HCT116 (cell line): ENCODE data around the gene PRMT5. TPM values are rescaled to one million over a fixed set of nuclear protein-coding genes. Genes with fewer than 3 reads are reported as not detected.

ENCODE experiments used
- ATAC-seq: fragments of 200-7000 bp; cut with Tn5 transposase; 2 replicates; pipeline ENCODE4 v1.9.1; 2020; ENCODE audit warnings: mild to moderate bottlenecking, moderate library complexity
- BruUV-seq: library from RNA; stranded (reverse); fragments of 400-500 nt; replicated peaks from 2 replicates; lab custom pipeline; 2021; lab: Mats Ljungman, UMichigan
- CTCF ChIA-PET: fragments of 300-600 bp; sonication (Branson Sonifier 250); formaldehyde crosslinking; loops from one replicate; lab custom pipeline; 2021; ENCODE audit warnings: antibody characterized with exemption; lab: Charles Lee
- POLR2A ChIA-PET: fragments of 300-600, 350-600 bp; sonication (Branson Sonifier 250); formaldehyde crosslinking; loops from one replicate; lab custom pipeline; 2021; ENCODE audit warnings: antibody characterized with exemption; lab: Charles Lee
- RAD21 ChIA-PET, 2 experiments: fragments of 300-600 bp; sonication (Branson Sonifier 250); formaldehyde crosslinking; loops; one replicate each; lab custom pipeline; 2023; ENCODE audit warnings: low total read pairs in 2 of 2; ENCODE audit not compliant: uncharacterized antibody in 2 of 2, unreplicated experiment in 2 of 2, low non-redundant PET in 1 of 2; lab: Charles Lee
- DNase-seq: peaks from one replicate; pipeline ENCODE4 v3.0.0-alpha.2; 2010; ENCODE audit warnings: low read depth, low spot score
- H2AFZ ChIP-seq: fragments of 200-600 bp; shearing (Covaris generic), sonication (generic); 2 replicates; pipeline ENCODE4 v1.6.1; 2017; ENCODE audit warnings: low read depth, mixed run types, mixed read lengths, antibody characterized with exemption, low read length; ENCODE audit not compliant: poor library complexity, severe bottlenecking
- H3K27ac ChIP-seq: 2 replicates; pipeline ENCODE4 v1.5.1; 2012; ENCODE audit warnings: low read depth, low read length
- H3K27me3 ChIP-seq: fragments of 200-600 bp; sonication (generic); 2 replicates; pipeline ENCODE4 v1.6.1; 2016; ENCODE audit warnings: mixed run types, low read length, mixed read lengths; ENCODE audit not compliant: insufficient read depth
- H3K36me3 ChIP-seq, 2 experiments: fragments of 200-500 bp in 1 of 2; fragments of 200-600 bp in 1 of 2; sonication (Bioruptor generic) in 1 of 2; sonication (generic) in 1 of 2; 2 replicates each; pipeline versions ENCODE4 v1.5.1 to v1.6.1; 2014 to 2016; ENCODE audit warnings: low read length in 2 of 2, inconsistent platforms in 1 of 2, mixed read lengths in 1 of 2, mixed run types in 1 of 2; ENCODE audit not compliant: insufficient read depth in 2 of 2, control insufficient read depth in 1 of 2
- H3K4me1 ChIP-seq, 2 experiments: fragments of 200-600 bp in 1 of 2; sonication (generic) in 1 of 2; 2 replicates each; pipeline versions ENCODE4 v1.5.1 to v1.6.1; 2012 to 2017; ENCODE audit warnings: low read length in 2 of 2, inconsistent platforms in 1 of 2, mild to moderate bottlenecking in 1 of 2, mixed read lengths in 1 of 2, mixed run types in 1 of 2, moderate library complexity in 1 of 2; ENCODE audit not compliant: insufficient read depth in 2 of 2, control insufficient read depth in 1 of 2
- H3K4me2 ChIP-seq: fragments of 200-600 bp; sonication (generic); 2 replicates; pipeline ENCODE4 v1.6.1; 2017; ENCODE audit warnings: mixed run types, low read length, mixed read lengths
- H3K4me3 ChIP-seq, 2 experiments: fragments of 200-600 bp in 1 of 2; sonication (generic) in 1 of 2; replicated peaks in 1 of 2; 2 replicates each; pipeline ENCODE4 v1.5.1; 2011 to 2016; ENCODE audit warnings: low read length in 2 of 2, control low read depth in 1 of 2, low read depth in 1 of 2, mild to moderate bottlenecking in 1 of 2, mixed read lengths in 1 of 2, mixed run types in 1 of 2
- H3K79me2 ChIP-seq: fragments of 200-600 bp; sonication (generic); 2 replicates; pipeline ENCODE4 v1.6.1; 2017; ENCODE audit warnings: mild to moderate bottlenecking, mixed run types, low read length, moderate library complexity, mixed read lengths; ENCODE audit not compliant: insufficient read depth
- H3K9ac ChIP-seq: fragments of 200-600 bp; sonication (generic); 2 replicates; pipeline ENCODE4 v1.6.1; 2016; ENCODE audit warnings: low read length, mixed read lengths
- H3K9me2 ChIP-seq: fragments of 200-600 bp; sonication (generic), shearing (Covaris generic); 2 replicates; pipeline ENCODE4 v1.6.1; 2017; ENCODE audit warnings: mixed run types, mild to moderate bottlenecking, moderate library complexity; ENCODE audit not compliant: insufficient read depth
- H3K9me3 ChIP-seq, 2 experiments: fragments of 200-500 bp in 1 of 2; fragments of 200-600 bp in 1 of 2; sonication (Bioruptor generic) in 1 of 2; sonication (generic) in 1 of 2; 2 replicates each; pipeline ENCODE4 v1.6.1; 2014 to 2017; ENCODE audit warnings: low read length in 2 of 2, mixed read lengths in 2 of 2, inconsistent platforms in 1 of 2, low read depth in 1 of 2, mild to moderate bottlenecking in 1 of 2, mixed run types in 1 of 2, moderate library complexity in 1 of 2; ENCODE audit not compliant: control insufficient read depth in 1 of 2, insufficient read depth in 1 of 2
- H4K20me1 ChIP-seq: fragments of 200-600 bp; sonication (generic), shearing (Covaris generic); 2 replicates; pipeline ENCODE4 v1.6.1; 2017; ENCODE audit warnings: mixed run types, mild to moderate bottlenecking, moderate library complexity; ENCODE audit not compliant: insufficient read depth
- CBX3 ChIP-seq: IDR thresholded peaks from 2 replicates; pipeline ENCODE4 v1.6.1; 2012; ENCODE audit warnings: low read depth
- CEBPB ChIP-seq: IDR thresholded peaks from 2 replicates; pipeline ENCODE4 v1.6.1; 2012; ENCODE audit warnings: low read depth
- ELF1 ChIP-seq: IDR thresholded peaks from 2 replicates; pipeline ENCODE4 v1.6.1; 2012; ENCODE audit warnings: low read depth, borderline replicate concordance
- EZH2phosphoT487 ChIP-seq: fragments of 200-600 bp; IDR thresholded peaks from 2 replicates; pipeline ENCODE4 v1.6.1; 2018; ENCODE audit warnings: antibody characterized with exemption, borderline replicate concordance
- FOSL1 ChIP-seq: IDR thresholded peaks from 2 replicates; pipeline ENCODE4 v1.6.1; 2012; ENCODE audit warnings: low read depth
- POLR2A ChIP-seq: IDR thresholded peaks from 2 replicates; pipeline ENCODE4 v1.7.0; 2011; ENCODE audit warnings: borderline replicate concordance; ENCODE audit not compliant: insufficient read depth, insufficient read length; ENCODE audit errors: extremely low read depth
- RAD21 ChIP-seq: IDR thresholded peaks from 2 replicates; pipeline ENCODE4 v1.6.1; 2012; ENCODE audit warnings: low read depth, mild to moderate bottlenecking
- SIN3A ChIP-seq: IDR thresholded peaks from 2 replicates; pipeline ENCODE4 v1.6.1; 2012; ENCODE audit warnings: low read depth
- SP1 ChIP-seq: IDR thresholded peaks from 2 replicates; pipeline ENCODE4 v1.6.1; 2012; ENCODE audit warnings: low read depth
- YY1 ChIP-seq: IDR thresholded peaks from 2 replicates; pipeline ENCODE4 v1.6.1; 2011; ENCODE audit warnings: low read length, low read depth, moderate library complexity, mild to moderate bottlenecking; ENCODE audit not compliant: insufficient replicate concordance; ENCODE audit errors: extremely low read depth
- ZFX ChIP-seq: fragments of 450-650 bp; IDR thresholded peaks from 2 replicates; pipeline ENCODE4 v1.6.1; 2017
- ZNF274 ChIP-seq: fragments of 200-500 bp; sonication (Bioruptor generic); IDR thresholded peaks from 2 replicates; pipeline ENCODE4 v1.6.1; 2014; ENCODE audit warnings: mild to moderate bottlenecking, low read depth, low read length, inconsistent platforms
- intact Hi-C: fragments of 100-400 bp; cut with micrococcal nuclease; formaldehyde crosslinking; loops from 2 replicates; pipeline ENCODE4 v1.10.0; 2022
- total RNA-seq: library from RNA; stranded (reverse); gene quantifications from one replicate; pipeline ENCODE4 v1.2.1, GENCODE V29; 2021; ENCODE audit not compliant: unreplicated experiment
- TF ChIP-seq, protein P1 (sequence below): IDR thresholded peaks from 2 replicates; pipeline ENCODE4 v1.6.1; 2011; ENCODE audit warnings: mild to moderate bottlenecking, low read length, moderate library complexity; ENCODE audit not compliant: insufficient replicate concordance; ENCODE audit errors: extremely low read depth
- TF ChIP-seq, protein P2 (sequence below): IDR thresholded peaks from 2 replicates; pipeline ENCODE4 v1.6.1; 2012; ENCODE audit warnings: low read depth
- TF ChIP-seq, protein P3 (sequence below): IDR thresholded peaks from 2 replicates; pipeline ENCODE4 v1.6.1; 2012
- TF ChIP-seq, protein P4 (sequence below): IDR thresholded peaks from 2 replicates; pipeline ENCODE4 v1.6.1; 2012

Gene PRMT5
- total RNA-seq, 1 experiment from 2014 or later, result 186 TPM

DNA sequence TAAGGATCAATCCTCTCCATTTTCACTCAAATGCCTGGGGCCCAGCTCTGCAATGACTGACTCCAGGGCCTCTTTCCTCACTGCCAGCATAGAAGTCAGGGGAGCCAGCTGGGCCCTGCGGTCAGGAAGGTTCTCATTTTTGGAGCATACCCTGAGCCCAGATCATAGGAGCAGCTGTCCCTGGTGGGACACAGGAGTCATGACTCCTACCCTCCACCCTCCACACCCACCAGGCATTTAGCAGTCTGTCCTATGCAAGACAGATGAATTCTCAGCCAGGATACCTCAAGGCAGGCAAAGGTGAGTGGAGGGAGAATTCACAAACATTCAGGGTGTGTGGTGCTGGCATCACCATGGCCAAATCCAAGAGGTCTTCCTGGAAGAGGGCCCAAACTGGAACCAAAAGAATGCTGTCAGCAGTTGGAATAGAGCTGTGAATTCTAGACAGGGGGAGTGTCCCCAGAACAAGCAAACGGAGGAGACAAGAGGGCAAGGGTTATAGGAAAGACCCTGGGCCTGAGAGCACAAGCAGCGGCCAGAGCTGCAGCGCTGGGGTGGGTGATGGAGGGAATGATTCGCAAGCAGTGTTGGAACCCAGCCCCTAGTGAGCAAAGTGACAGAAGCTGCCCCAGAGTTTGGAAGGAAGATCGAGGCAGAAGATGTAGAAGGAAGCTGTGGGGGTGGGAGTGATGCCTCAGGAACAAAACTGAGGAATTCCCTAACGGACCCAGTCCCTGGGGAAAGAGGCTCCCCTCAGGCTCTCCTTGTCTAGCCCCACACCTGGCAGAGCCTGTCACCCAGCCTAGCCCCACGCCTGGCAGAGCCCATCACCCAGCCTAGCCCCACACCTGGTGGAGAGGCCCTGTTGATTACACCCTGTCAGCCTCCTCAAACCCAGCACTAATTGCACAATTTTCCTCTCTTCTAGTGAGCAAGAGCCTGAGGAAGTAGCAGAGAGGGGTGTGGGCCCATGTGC, 50.6 kb downstream of the PRMT5 start:
- Histone ChIP-seq H3K79me2 (no peaks in the 10 kb centered on the region), H3K27ac (no peak overlapping the region), H3K4me3 (no peak overlapping the region), H2AFZ (no peak overlapping the region), H3K27me3 (no peaks in the 10 kb centered on the region), H3K9ac (no peak overlapping the region), H3K4me2 (no peak overlapping the region), H4K20me1 (no peaks in the 10 kb centered on the region), H3K4me1 (peaks cover 9 to 12% of the 10 kb centered on the region in 2 experiments; a peak in 3 of 4 replicates), H3K9me3 (no peaks in the 10 kb centered on the region), H3K9me2 (no peaks in the 10 kb centered on the region), H3K36me3 (peaks cover 3% of the 10 kb centered on the region in 2 experiments; a peak in 1 of 4 replicates)
- TF ChIP-seq, protein P1, sequence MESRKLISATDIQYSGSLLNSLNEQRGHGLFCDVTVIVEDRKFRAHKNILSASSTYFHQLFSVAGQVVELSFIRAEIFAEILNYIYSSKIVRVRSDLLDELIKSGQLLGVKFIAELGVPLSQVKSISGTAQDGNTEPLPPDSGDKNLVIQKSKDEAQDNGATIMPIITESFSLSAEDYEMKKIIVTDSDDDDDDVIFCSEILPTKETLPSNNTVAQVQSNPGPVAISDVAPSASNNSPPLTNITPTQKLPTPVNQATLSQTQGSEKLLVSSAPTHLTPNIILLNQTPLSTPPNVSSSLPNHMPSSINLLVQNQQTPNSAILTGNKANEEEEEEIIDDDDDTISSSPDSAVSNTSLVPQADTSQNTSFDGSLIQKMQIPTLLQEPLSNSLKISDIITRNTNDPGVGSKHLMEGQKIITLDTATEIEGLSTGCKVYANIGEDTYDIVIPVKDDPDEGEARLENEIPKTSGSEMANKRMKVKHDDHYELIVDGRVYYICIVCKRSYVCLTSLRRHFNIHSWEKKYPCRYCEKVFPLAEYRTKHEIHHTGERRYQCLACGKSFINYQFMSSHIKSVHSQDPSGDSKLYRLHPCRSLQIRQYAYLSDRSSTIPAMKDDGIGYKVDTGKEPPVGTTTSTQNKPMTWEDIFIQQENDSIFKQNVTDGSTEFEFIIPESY, result no peak
- TF ChIP-seq POLR2A (no peak), FOSL1 (no peak), SP1 (no peak), ELF1 (no peak), CBX3 (no peak), ZFX (no peak), EZH2phosphoT487 (no peak), RAD21 (no peak), CEBPB (no peak), YY1 (no peak), ZNF274 (no peak), SIN3A (no peak)
- TF ChIP-seq, protein P2, sequence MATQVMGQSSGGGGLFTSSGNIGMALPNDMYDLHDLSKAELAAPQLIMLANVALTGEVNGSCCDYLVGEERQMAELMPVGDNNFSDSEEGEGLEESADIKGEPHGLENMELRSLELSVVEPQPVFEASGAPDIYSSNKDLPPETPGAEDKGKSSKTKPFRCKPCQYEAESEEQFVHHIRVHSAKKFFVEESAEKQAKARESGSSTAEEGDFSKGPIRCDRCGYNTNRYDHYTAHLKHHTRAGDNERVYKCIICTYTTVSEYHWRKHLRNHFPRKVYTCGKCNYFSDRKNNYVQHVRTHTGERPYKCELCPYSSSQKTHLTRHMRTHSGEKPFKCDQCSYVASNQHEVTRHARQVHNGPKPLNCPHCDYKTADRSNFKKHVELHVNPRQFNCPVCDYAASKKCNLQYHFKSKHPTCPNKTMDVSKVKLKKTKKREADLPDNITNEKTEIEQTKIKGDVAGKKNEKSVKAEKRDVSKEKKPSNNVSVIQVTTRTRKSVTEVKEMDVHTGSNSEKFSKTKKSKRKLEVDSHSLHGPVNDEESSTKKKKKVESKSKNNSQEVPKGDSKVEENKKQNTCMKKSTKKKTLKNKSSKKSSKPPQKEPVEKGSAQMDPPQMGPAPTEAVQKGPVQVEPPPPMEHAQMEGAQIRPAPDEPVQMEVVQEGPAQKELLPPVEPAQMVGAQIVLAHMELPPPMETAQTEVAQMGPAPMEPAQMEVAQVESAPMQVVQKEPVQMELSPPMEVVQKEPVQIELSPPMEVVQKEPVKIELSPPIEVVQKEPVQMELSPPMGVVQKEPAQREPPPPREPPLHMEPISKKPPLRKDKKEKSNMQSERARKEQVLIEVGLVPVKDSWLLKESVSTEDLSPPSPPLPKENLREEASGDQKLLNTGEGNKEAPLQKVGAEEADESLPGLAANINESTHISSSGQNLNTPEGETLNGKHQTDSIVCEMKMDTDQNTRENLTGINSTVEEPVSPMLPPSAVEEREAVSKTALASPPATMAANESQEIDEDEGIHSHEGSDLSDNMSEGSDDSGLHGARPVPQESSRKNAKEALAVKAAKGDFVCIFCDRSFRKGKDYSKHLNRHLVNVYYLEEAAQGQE, result no peak
- TF ChIP-seq, protein P3, sequence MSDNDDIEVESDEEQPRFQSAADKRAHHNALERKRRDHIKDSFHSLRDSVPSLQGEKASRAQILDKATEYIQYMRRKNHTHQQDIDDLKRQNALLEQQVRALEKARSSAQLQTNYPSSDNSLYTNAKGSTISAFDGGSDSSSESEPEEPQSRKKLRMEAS, result no peak
- TF ChIP-seq, protein P4, sequence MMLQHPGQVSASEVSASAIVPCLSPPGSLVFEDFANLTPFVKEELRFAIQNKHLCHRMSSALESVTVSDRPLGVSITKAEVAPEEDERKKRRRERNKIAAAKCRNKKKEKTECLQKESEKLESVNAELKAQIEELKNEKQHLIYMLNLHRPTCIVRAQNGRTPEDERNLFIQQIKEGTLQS, result no peak
- ATAC-seq, result no peak
- ChIA-PET POLR2A (no interaction called here), CTCF (no interaction called here), RAD21 (interaction anchor here in 1 of 2 experiments (0.6 kb wide), 1 partner anchor 322 kb away, joined by 3 read pairs; no protein-coding TSS in a partner anchor)
- intact Hi-C loops, result no loop called here
- no peak for DNase-seq
- no TSS peak for BruUV-seq
